ENCODE data around the gene NREP.

DNA sequence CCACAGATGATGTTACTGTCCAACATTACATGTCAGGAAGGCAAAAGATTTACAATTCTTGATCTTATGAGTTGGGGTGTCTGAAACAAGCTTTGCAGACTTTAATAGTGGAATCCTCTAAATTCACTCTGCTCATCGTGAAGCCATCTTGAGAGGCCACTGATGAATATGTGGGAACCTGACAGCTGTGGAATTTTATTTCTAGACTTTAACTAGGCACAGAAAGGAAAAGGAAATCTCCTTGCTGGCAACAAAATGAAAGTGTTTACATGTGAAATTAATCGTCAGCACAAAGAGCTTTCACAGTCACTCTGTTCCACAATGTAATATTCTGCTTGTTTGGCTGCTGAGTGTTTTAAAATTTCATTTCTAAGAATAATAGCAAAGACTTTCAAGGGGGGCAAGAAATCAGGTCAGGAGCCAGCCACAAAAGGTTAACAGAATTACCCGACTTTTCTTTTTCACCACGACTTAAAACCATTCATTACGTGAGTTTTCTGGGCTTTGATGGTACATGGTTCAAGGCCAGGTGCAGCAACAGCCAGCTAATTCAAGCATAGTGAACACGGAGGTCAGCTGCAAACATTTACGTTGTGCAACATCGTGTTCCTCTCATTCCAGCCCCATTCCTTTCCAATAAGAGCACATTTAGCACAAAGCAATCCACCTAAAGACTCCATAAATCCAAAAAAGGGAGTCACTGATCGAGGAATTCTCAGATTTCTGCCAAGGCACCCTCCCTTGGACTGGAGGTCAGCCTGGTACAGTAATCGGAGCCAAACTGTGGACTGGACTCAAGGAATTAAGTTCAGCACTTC, 14.6 kb downstream of the NREP start:
- TF ChIP-seq POLR2AphosphoS5 (IDR thresholded peaks at IDR 0.05; ENCODE audit: borderline replicate concordance, low read depth, low read length), result no peak
- TF ChIP-seq FOXP2 (optimal IDR thresholded peaks at IDR 0.05; ENCODE audit: control extremely low read depth, extremely low read length, insufficient read depth), result no peak
- TF ChIP-seq EZH2 (IDR thresholded peaks at IDR 0.05), result no peak

All from SK-N-MC (cell line).